DMS114 treated with DMSO at 0.1 percent for 48 hours (cell line): ENCODE measurements around the gene MEGF6.

ENCODE experiments used
- DNase-seq: peaks from one replicate; lab custom pipeline; 2025; ENCODE audit not compliant: unreplicated experiment; lab: John Stamatoyannopoulos, UW

MEGF6 gene

DNA sequence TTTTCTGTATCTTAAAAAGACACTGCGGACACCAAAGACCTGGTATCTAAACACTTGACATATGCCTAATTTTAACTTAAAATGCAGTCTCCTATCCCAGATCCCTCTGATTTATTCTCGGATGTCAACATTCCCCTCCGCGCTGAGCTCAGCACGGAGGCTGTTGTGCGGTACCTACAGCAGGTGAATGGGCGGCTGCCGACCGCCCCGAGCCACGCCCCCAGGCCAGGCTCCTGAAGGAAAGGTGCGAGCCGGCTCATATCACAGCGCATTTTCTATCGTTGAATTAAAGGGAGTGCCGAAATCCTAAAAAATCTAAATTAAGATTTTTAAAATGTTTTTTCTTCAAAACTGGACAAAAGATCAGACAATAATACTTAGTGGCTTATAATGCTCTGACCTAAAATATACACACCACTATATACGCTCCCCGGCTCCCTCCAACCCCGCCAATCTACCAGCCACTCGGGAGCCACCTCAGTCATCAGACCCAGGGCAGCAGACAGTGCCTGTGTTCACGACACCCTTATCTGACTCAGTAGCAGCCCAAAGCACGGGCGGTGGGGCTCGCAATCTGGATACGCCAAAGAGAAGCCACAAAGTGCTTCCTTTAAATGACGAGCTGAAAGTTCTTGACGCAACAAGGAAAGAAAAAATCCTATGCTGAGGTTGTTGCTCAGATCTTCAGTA, 34.5 kb upstream of the MEGF6 start:
- no peak for DNase-seq

- DNase-seq = no peak
Measured at GRCh38 chr1:3645247-3645646, 33.9 kb upstream of the MEGF6 start.

DNA sequence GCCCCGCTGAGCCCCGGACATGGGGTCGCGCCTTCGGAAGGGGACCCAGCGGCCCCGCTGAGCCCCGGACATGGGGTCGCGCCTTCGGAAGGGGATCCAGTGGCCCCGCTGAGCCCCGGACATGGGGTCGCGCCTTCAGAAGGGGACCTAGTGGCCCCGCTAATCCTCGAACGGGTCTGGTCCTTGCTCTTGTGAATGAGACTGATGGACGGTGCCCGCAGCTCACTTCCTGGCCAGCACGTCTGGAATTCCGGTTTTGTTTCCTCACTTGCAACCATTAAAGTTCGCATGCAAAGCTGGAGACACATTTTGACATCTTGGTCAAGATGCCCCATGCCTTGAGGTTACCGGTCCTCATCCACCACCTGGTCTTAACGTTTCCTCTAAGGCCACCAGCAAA, 33.0 kb upstream of the MEGF6 start:
- DNase-seq = no peak

DNA sequence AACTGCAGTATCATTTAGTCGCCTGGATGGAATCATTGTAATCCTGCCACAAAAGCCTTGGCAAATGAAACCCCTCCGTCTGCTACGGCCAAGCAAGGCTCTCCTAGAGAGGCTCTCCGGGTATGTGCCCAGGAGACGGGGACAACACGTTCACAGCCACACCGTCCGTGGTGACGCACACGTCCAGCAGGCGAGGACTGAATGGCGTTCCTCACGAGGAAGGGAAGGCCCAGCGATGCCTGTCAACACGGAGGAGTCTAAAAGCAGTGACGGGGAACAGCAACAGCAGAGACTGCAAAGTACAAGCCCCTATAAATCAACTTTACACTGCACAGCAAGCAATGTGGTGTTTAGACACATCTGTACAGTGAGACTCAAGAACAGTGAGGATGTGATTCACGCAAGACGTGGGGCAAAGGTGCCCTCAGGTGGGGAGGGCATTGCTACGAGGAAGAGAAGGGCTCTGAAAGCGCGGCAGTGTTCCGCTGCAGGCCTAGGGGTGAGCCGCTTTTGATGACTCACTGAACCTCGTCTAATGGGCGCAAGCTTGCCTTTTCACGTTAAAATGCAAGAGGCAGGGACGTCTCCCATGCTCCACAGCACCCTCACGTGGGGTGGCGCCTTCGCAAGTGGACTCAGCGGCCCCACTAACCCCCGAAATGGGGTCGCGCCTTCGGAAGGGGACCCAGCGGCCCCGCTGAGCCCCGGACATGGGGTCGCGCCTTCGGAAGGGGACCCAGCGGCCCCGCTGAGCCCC, 31.8 kb upstream of the MEGF6 start:
- DNase-seq = no peak

DNA sequence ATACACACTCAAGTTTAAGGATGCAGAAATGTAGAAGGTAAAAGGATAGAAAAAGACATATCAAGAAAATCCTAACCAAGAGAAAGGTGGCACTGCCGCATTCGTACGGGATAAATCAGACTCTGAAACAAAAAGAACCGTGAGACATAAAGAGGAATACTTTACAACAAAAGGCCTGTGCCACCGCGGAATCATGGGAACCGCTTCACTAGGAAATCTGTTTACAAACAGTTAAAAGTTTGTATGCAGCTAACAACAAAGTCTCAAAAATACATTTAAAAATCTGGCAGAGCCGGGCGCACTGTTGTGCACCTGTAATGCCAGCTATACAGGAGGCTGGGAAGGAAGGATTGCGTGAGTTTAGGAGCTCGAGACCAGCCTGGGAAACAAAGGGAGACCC, 30.5 kb upstream of the MEGF6 start:
- DNase-seq = no peak

DNA sequence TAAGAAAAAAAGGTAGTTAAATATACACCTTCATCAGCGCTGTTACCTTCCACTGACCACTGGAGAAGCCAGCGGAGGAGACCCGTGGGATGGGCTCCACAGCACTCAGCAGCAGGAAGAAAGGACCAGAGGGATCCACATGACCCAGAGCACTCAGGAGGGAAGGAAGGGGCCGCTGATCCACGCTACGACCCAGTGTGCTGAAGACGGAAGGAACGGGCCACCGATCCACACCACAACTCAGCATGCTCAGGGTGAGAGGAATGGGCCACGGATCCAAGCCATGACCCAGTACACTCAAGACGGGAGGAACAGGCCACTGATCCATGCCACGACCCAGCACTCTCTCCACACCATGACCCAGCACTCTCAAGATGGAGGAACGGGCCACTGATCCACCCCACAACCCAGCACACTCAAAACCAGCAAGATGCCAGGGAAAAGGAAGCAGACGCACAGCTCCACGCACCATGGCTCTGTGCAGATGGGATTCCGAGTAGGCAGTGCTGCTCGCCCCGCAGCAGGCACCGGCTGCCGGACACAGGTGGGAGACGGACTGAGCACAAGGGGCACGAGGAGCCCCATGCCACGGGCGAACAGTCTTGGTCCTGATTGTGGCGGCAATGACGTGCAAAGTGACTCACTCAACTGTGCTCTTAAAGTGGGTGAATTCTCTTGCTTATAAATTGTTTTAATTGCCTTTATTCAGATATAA, 29.9 kb upstream of the MEGF6 start:
- DNase-seq = no peak

- no peak for DNase-seq
Measured at GRCh38 chr1:3640121-3640837, 29.0 kb upstream of the MEGF6 start.

DNA sequence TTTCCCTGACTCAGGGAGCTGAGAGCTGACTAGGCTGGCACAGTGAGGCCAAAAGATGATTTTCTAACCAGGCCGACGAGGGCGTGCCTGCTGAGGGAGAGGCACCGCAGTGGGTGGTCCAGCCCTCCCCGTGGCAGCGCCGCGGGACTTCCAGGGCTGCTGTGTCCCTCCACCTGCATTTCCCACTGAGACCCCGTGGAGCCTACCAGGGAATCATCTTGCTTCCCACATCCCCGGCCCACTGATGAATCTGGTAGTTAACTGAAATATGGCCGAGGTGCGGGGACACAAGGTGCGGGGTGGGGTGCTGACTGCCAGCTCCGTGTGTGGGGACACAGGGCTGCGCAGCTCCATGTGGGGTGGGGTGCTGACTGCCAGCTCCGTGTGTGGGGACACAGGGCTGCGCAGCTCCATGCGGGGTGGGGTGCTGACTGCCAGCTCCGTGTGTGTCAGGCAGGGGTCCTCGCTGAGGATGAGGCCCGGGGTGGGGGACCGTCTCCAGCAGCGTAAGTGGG, 28.1 kb upstream of the MEGF6 start:
- DNase-seq = no peak

- no peak for DNase-seq
Measured at GRCh38 chr1:3638676-3639075, 27.4 kb upstream of the MEGF6 start.

GRCh38 chr1:3638027-3638426, 26.7 kb upstream of the MEGF6 start:
- DNase-seq = no peak

GRCh38 chr1:3636531-3636930, 25.2 kb upstream of the MEGF6 start:
- no peak for DNase-seq

DNA sequence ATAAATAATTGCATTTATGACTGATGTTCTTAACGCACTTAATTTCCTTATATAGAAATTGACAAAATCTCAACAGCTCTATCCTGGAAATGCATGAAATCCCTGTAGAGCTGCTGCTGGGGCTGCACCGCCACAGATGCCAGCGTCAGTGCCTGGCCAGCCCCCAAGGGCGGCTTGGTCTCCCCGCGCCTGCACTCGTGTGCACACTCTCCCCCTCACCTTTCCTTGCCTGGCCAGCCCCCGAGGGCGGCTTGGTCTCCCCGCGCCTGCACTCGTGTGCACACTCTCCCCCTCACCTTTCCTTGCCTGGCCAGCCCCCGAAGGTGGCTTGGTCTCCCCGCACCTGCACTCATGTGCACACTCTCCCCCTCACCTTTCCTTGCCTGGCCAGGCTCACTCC, 24.8 kb upstream of the MEGF6 start:
- no peak for DNase-seq

DNA sequence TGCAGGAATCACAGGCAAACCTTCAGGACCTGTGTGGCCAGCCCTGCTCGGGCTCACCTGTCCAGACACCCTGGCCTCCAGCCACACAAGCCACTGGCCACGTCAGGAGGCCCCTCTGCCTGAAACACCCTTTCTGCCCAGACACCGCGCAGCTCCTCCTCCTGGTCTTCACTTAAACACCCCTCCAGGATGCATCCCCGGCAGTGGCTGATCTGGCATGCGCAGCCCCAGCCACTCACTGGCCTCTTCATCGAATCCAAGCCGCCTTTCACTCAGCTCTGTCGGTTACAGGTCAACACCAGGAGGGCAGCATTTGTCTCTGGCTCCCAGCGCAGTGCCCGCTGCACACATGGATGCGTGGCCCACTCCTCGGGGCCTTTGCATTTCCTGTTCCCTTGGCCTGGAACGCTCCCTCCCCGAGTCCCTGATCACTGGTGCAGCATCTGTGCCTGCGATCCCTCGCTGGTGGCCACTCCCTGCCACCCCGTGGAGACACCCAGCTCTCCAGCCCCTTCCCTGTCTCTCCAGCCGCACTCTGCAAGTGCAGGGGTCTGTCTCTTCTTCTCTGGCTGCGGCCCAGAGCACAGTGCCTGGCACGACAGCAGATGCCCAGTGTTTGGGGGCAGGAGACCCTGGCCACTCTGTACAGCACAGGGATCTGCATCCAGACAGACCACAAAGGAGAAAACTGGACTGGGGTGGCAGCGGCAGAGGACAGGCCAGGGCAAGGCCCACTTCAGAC, 22.9 kb upstream of the MEGF6 start:
- no peak for DNase-seq

- DNase-seq = no peak
Measured at GRCh38 chr1:3633344-3634058, 22.2 kb upstream of the MEGF6 start.

DNA sequence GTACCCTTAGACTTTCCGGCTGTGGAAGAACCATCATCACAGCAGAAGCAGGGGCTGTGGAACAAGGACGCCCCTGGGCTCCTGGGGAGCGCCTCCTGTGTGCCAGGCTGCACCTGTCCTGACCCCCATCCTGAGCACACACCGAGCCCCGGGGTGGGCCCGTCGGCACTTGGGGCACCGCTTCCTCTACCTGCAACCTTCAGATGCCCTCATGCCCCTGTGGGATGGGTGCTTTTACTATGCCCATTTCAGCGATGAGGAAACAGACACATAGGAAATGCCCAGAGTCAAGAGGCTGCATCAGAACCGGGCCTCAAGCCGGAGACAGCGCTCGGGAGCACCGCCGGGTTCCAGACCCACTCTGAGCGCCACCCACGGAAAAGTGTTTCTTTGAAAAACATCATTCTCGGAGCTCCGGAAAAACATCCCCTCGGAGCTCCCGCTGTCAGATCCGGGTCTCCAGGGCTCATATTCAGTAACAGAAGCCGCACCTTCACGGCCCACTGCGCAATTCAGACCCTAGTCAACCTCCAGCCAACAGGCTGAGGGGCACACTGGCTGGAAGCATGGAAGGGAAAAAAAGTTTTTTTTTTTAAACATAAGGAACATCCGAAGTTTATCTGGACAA, 21.5 kb upstream of the MEGF6 start:
- DNase-seq = no peak

- DNase-seq = no peak
Measured at GRCh38 chr1:3632298-3632697, 21.0 kb upstream of the MEGF6 start.

DNA sequence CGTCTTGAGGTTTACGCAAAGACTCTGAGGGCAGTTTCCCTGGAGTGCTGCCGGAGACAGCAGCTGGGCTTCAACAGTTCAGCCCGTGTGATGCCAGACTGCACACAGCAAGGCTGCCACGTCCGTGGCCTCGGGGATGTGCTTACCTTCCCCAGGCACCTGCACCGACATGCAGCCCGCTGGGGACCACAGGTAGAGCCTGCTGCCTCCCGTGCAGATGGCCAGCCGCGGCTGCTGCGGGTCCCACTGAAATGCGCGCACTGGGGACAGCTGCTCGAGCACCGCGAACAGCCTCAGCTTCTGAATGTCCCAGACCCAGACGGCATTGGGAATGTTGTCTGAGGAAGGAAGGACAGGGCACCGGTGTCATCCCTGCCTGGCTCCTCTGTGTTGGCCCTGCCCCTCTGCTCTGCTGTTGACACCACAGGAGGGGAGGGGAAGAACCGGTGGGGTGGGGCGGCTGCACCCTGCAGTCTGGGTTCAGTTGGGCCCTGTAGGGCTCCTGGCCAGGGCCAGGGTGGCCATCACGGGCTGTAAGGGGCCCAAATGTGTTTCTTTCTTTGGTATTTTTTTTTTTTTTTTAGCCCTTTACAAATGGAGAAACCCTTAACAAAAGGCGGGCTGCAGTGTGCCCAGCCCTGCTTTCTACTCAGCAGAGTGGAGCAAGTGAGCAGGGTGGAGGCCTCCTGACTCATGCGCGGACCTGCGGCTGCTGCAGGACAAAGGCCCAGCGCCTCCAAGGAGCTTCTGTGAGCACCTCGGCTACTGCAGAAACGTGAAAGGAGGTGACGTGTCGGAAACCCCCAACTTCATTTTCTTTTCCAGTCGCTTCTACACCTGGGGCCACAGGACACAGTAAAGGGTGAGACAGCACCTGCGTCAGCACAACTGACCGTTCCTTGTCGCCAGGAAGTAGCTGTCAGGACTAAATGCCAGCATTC, 20.3 kb upstream of the MEGF6 start:
- DNase-seq = no peak

DNA sequence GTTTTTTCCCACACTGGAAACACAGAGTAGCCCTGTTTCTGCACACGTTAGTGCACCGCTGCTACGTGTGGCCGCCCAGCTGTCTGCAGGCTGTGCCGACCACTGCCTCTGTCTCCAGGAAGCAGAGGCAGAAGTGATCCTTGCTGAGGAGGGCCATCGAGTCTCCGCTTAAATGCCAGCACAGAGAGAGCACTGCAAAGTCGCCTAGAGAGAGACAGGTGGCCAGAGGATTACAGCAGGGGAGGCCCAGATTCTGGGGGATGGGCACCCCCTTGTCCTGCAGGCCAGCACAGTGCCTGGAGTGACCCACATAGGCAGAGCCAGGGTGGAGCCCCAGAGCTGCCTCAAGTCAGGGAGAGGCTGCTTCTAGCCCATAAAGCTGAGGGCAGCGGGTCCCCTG, 19.6 kb upstream of the MEGF6 start:
- DNase-seq = no peak
